Stimulated activated CD8-positive, alpha-beta memory T cell treated with anti-CD3 and anti-CD28 coated beads, Interleukin-15, amount 100 ng/mL, for 48 hours (primary cell): Measurements from ENCODE around the gene FIGNL1.

ENCODE experiments used
- DNase-seq, 2 donors: peaks; one replicate each; pipeline ENCODE4 v3.0.0-alpha.2; 2020; ENCODE audit warnings: low read depth in 2 of 2

The FIGNL1 gene

DNA sequence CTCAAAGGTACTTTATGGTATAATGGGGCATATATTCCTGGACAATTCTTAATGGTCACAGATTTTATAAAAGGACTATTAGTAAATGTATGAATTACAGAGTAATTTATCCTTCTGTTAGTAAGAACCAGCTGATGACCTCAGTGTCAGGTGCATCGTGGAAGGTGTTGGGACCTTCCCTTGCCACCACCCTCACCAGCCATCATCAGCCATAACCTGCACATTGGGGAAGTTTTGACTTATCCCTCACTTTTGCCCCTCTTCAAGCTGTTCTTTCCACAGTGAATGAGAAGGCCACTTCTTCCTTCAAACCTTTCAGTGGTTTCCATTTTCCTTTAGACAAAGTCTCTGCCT is 52.2 kb downstream of the FIGNL1 start:
- no peak for DNase-seq

DNA sequence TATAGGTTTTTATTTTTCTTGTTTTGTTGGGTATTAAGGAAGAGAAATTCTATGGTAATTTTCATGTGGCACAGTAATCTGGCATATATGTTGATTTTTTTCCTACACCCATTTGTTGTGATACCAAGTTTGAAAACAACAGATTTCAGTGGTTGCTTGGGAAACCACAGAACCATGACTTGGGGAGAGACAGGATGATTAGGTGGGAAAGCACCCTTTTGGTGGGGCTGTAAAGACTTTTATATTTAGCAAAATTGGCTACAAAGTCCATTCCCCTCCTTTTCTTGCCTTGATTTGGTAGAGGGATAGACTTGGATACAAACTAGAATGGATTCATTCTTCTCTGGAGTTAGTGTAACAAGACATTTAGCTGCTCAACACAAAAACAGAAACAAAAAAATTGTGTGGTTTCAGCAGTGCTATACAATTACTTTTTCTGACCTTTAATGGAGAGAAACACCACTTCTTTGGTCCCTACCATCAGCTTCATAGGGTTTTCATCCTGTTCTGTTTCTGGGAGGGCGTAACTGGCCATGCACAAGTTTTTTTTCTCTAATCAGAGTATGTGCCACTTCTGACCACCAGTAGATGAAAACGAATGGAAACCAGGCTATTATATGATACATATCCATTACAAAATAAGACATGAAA is 52.7 kb downstream of the FIGNL1 start:
- DNase-seq = peak in 1 of 2 donors; percentile 29

DNA sequence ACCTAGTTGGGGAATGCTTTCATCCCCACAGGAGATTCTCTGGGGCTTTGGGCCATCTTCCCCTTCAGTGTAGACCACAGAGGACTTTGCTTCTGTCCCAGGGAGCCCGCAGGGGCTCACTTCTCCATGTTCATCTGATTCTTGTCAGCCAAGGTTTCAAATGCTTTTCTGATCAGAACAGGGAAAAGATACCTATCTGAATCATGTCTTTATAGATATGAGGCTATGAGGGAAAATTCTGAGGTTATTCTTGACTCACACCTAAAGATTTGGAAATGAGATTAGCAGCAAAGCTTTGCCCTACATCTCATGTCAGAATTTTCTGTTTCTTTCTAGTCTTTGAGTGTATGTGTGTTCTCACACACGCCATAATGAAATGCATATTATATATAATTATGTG is 53.3 kb downstream of the FIGNL1 start:
- DNase-seq = no peak

DNA sequence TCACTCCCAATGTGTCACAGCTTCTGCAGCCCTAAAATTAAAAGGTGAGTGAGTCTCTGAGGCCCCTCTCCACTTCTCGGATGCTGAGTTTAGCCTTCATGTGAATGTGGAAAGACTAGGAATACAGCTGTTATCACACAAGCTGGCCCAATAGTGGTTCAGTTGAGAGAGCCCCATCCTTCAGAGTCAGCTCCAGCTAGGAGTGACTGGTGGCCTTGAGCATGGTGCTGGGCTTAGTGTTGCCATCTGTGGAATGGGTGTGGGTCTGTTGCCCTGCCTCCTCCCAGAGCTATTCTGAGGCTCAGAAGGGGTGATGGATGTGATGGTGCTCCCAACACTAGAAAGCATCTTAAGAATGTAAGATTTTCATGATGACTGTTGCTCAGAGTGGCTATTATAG is 55.8 kb downstream of the FIGNL1 start:
- DNase-seq = no peak
